ENCODE data around the gene USP37.

Gene USP37

DNA sequence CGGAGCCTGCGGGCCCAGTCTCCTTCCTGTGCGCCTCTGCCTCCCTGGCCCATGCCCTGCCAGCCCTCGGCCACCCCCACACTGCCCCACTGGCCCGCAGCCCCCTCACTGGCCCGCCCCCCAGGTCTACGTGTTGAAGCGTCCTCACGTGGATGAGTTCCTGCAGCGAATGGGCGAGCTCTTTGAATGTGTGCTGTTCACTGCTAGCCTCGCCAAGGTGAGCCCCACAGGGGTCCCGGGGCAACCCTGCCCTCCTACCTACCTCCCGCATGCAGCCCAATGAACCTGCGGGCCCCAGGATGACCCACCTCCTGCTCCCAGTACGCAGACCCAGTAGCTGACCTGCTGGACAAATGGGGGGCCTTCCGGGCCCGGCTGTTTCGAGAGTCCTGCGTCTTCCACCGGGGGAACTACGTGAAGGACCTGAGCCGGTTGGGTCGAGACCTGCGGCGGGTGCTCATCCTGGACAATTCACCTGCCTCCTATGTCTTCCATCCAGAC lies 165.2 kb downstream of the USP37 start:
- TF ChIP-seq, protein P1, sequence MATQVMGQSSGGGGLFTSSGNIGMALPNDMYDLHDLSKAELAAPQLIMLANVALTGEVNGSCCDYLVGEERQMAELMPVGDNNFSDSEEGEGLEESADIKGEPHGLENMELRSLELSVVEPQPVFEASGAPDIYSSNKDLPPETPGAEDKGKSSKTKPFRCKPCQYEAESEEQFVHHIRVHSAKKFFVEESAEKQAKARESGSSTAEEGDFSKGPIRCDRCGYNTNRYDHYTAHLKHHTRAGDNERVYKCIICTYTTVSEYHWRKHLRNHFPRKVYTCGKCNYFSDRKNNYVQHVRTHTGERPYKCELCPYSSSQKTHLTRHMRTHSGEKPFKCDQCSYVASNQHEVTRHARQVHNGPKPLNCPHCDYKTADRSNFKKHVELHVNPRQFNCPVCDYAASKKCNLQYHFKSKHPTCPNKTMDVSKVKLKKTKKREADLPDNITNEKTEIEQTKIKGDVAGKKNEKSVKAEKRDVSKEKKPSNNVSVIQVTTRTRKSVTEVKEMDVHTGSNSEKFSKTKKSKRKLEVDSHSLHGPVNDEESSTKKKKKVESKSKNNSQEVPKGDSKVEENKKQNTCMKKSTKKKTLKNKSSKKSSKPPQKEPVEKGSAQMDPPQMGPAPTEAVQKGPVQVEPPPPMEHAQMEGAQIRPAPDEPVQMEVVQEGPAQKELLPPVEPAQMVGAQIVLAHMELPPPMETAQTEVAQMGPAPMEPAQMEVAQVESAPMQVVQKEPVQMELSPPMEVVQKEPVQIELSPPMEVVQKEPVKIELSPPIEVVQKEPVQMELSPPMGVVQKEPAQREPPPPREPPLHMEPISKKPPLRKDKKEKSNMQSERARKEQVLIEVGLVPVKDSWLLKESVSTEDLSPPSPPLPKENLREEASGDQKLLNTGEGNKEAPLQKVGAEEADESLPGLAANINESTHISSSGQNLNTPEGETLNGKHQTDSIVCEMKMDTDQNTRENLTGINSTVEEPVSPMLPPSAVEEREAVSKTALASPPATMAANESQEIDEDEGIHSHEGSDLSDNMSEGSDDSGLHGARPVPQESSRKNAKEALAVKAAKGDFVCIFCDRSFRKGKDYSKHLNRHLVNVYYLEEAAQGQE (IDR thresholded peaks at IDR 0.05; ENCODE audit: insufficient read depth in 1 of 2, low read depth in 2 of 2, low read length in 2 of 2): no peak
- TF ChIP-seq POLR2AphosphoS5 (IDR thresholded peaks at IDR 0.05; ENCODE audit: low read depth, low read length) (no peak), TAF1 (IDR thresholded peaks at IDR 0.05; ENCODE audit: borderline replicate concordance, insufficient read depth, low read length) (no peak), FOXP2 (optimal IDR thresholded peaks at IDR 0.05; ENCODE audit: borderline replicate concordance, extremely low read depth, extremely low read length, insufficient read depth) (no peak), SIN3A (IDR thresholded peaks at IDR 0.05; ENCODE audit: borderline replicate concordance, insufficient read depth, low read length) (no peak)

DNA sequence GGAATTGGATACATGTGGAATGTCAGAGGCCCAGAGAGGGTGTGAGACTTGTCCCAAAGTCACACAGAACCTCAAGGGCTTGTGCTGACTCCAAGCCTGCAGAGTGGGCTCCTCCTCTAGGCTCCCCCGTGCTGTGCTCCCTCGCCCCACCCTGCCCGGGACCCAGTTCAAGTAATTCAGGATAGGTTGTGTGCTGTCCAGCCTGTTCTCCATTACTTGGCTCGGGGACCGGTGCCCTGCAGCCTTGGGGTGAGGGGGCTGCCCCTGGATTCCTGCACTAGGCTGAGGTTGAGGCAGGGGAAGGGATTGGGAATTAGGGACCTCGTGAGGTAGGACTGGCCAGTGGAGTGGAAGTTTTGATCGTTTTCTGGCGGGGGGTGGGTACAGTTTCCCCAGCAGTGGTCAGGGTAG lies 165.7 kb downstream of the USP37 start:
- TF ChIP-seq POLR2AphosphoS5 (IDR thresholded peaks at IDR 0.05; ENCODE audit: low read depth, low read length): no peak
- no peak for TF ChIP-seq FOXP2 (optimal IDR thresholded peaks at IDR 0.05; ENCODE audit: borderline replicate concordance, extremely low read depth, extremely low read length, insufficient read depth)
- no peak for TF ChIP-seq TAF1 (IDR thresholded peaks at IDR 0.05; ENCODE audit: borderline replicate concordance, insufficient read depth, low read length)
- TF ChIP-seq, protein P1 (IDR thresholded peaks at IDR 0.05; ENCODE audit: insufficient read depth in 1 of 2, low read depth in 2 of 2, low read length in 2 of 2): no peak
- TF ChIP-seq SIN3A (IDR thresholded peaks at IDR 0.05; ENCODE audit: borderline replicate concordance, insufficient read depth, low read length): no peak

DNA sequence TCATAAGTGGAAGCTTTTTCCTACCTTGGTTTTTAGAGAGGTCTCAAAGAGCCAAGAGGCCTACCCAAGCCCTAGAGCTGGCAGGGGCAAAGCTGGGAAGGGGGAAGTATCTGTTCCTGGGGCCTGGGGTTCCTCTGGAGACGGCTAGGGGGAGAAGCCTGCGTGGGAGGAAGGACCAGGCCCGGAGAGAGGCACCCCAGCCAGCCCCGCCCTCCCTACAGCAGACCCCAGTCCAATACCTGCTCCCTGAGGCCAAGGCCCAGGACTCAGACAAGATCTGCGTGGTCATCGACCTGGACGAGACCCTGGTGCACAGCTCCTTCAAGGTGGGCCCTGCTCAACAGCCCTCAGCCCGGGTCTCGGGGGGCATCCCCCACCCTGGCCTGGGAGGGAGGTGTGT lies 166.3 kb downstream of the USP37 start:
- TF ChIP-seq SIN3A (IDR thresholded peaks at IDR 0.05; ENCODE audit: borderline replicate concordance, insufficient read depth, low read length) (no peak), FOXP2 (optimal IDR thresholded peaks at IDR 0.05; ENCODE audit: borderline replicate concordance, extremely low read depth, extremely low read length, insufficient read depth) (no peak), TAF1 (IDR thresholded peaks at IDR 0.05; ENCODE audit: borderline replicate concordance, insufficient read depth, low read length) (no peak), POLR2AphosphoS5 (IDR thresholded peaks at IDR 0.05; ENCODE audit: low read depth, low read length) (no peak)
- TF ChIP-seq, protein P1 (IDR thresholded peaks at IDR 0.05; ENCODE audit: insufficient read depth in 1 of 2, low read depth in 2 of 2, low read length in 2 of 2): no peak

DNA sequence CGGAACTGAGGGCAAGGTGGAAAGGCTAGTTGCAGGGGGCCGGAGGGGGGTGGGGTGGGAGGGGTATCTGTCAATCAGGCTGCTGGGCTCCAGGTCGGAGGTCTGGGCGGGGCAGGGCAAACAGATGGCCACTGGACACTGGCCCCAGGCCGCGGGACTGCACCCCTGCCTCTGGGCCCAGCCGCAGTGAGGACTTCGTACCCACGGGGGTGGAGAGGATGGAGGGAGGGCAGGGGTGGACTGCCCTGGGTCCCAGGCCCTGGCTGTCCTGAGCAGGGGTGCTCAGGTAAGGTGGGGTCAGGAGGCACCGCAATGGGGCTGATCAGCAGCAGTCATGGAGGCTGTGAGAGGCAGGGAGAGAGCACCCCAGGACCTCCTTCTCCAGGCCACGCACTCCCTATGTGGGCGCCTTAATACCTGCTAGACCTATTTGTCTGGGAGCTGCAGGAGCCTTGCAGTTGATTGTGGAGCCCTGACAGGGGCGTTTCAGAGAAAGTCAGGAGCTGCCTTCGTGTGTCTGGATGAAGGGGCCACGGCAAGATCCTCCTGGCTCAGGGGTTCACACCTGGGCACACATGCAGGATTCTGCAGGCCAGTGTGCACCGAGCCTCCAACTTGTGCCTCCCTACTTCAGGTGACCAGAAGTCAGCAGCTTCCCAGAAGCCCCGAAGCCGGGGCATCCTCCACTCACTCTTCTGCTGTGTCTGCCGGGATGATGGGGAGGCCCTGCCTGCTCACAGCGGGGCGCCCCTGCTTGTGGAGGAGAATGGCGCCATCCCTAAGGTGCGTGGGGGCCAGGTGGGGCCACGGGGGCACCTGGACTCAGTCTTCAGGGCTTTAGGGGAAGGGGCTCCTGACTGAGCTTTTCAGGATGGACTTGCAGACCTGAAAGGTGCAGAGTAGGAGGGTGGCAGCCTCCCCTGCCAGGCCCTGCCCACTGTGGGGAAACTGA lies 166.9 kb downstream of the USP37 start:
- TF ChIP-seq POLR2AphosphoS5 (IDR thresholded peaks at IDR 0.05; ENCODE audit: low read depth, low read length) (no peak), TAF1 (IDR thresholded peaks at IDR 0.05; ENCODE audit: borderline replicate concordance, insufficient read depth, low read length) (no peak), SIN3A (IDR thresholded peaks at IDR 0.05; ENCODE audit: borderline replicate concordance, insufficient read depth, low read length) (no peak), FOXP2 (optimal IDR thresholded peaks at IDR 0.05; ENCODE audit: borderline replicate concordance, extremely low read depth, extremely low read length, insufficient read depth) (no peak)
- TF ChIP-seq, protein P1 (IDR thresholded peaks at IDR 0.05; ENCODE audit: insufficient read depth in 1 of 2, low read depth in 2 of 2, low read length in 2 of 2): no peak

Measured in PFSK-1 (cell line).